Measurements from ENCODE around the gene EIF5AL1. TPM values are rescaled to one million over a fixed set of nuclear protein-coding genes. Genes with fewer than 3 reads are reported as not detected.

Gene EIF5AL1
- total and polyA plus RNA-seq, 10 of the 15 experiments (the other 5 are each of a cell fraction or from before 2014, with no cell fraction given): 0.02 to 8.3 (median 0.45) TPM; not detected in 1

- Histone ChIP-seq H3K4me3 (no peak overlapping the region), H3K9me3 (replicated peaks; ENCODE audit: control insufficient read depth, insufficient read depth, low read length) (no peaks in the 10 kb centered on the region), H4K20me1 (ENCODE audit: control insufficient read depth, insufficient read depth) (no peaks in the 10 kb centered on the region), H3K9ac (ENCODE audit: control insufficient read depth, insufficient read depth, low read length) (no peak overlapping the region), H3K4me2 (ENCODE audit: control insufficient read depth, insufficient read depth) (no peak overlapping the region), H3K27me3 (replicated peaks in 1 of 2; ENCODE audit: control insufficient read depth in 2 of 2, insufficient read depth in 2 of 2, low read length in 1 of 2) (peaks cover 0 to 9% of the 10 kb centered on the region in 2 experiments), H3K36me3 (ENCODE audit: control insufficient read depth in 2 of 2, insufficient read depth in 2 of 2, low read length in 1 of 2) (no peaks in the 10 kb centered on the region), H3K27ac (ENCODE audit: control insufficient read depth, insufficient read depth) (no peak overlapping the region), H3K4me1 (ENCODE audit: control insufficient read depth, insufficient read depth, low read length) (no peaks in the 10 kb centered on the region), H3K79me2 (ENCODE audit: control insufficient read depth, insufficient read depth, low read length) (no peaks in the 10 kb centered on the region), H2AFZ (ENCODE audit: control insufficient read depth, low read depth, low read length) (no peak overlapping the region)
- DNase-seq (ENCODE audit: low read depth, low spot score) (no peak), ATAC-seq (no peak), FAIRE-seq (no peak)
- 19% methylated on average over 2 of the region's 2 CpGs for WGBS (ENCODE audit: insufficient coverage, insufficient replicate concordance, low lambda C conversion rate, missing lambda C conversion rate)
- in situ Hi-C loops (cut with MboI) (loop anchor here (5.0 kb wide), 1 partner anchor 368 kb away; no protein-coding TSS in a partner anchor), intact Hi-C loops (cut with micrococcal nuclease; ENCODE audit: unreplicated experiment) (loop anchor here (5.0 kb wide), 1 partner anchor 488 kb away; no protein-coding TSS in a partner anchor)
- RAD21 ChIA-PET (ENCODE audit: unreplicated experiment): no interaction called here
- CTCF ChIA-PET: no interaction called here
- TF ChIP-seq RB1 (IDR thresholded peaks at IDR 0.05; ENCODE audit: borderline replicate concordance) (no peak), RAD21 (IDR thresholded peaks at IDR 0.05; ENCODE audit: insufficient read depth, low read depth, low read length) (no peak), YBX1 (IDR thresholded peaks at IDR 0.05) (no peak)
- POLR2A ChIA-PET: no interaction called here
- SMC1A ChIA-PET (ENCODE audit: uncharacterized antibody, unreplicated experiment): no interaction called here
- no TSS peak for BruUV-seq (replicated peaks)
Observed at GRCh38 chr10:79559726-79560125, 47.4 kb downstream of the EIF5AL1 start.

GRCh38 chr10:79560160-79560709 is 47.9 kb downstream of the EIF5AL1 start, which contains the start of gene SFTPA2:
Gene SFTPA2, minus strand, starts transcription at chr10:79560407. Its CDS starts 924 bp downstream, at chr10:79559483.
- H3K9me3 ChIP-seq (replicated peaks; ENCODE audit: control insufficient read depth, insufficient read depth, low read length): no peaks in the 10 kb centered on the region
- no peak within 1 kb of the TSS for H3K4me2 ChIP-seq (ENCODE audit: control insufficient read depth, insufficient read depth)
- H4K20me1 ChIP-seq (ENCODE audit: control insufficient read depth, insufficient read depth): no peaks in the 10 kb centered on the region
- POLR2A ChIA-PET: no interaction called here
- CTCF ChIA-PET: interaction anchor here (0.9 to 1.4 kb wide), 2 partner anchors 11 to 372 kb away, joined by 3 to 5 read pairs; no protein-coding TSS in a partner anchor
- H2AFZ ChIP-seq (ENCODE audit: control insufficient read depth, low read depth, low read length): no peak within 1 kb of the TSS
- ATAC-seq (no peak), FAIRE-seq (no peak), DNase-seq (ENCODE audit: low read depth, low spot score) (no peak)
- RAD21 ChIA-PET (ENCODE audit: unreplicated experiment): no interaction called here
- no peak within 1 kb of the TSS for H3K9ac ChIP-seq (ENCODE audit: control insufficient read depth, insufficient read depth, low read length)
- H3K79me2 ChIP-seq (ENCODE audit: control insufficient read depth, insufficient read depth, low read length): no peaks in the 10 kb centered on the region
- in situ Hi-C loops (cut with MboI) (loop anchor here (5.0 kb wide), 1 partner anchor 367 kb away; no protein-coding TSS in a partner anchor), intact Hi-C loops (cut with micrococcal nuclease; ENCODE audit: unreplicated experiment) (loop anchor here (5.0 kb wide), 1 partner anchor 487 kb away; no protein-coding TSS in a partner anchor)
- no peaks in the 10 kb centered on the region for H3K4me1 ChIP-seq (ENCODE audit: control insufficient read depth, insufficient read depth, low read length)
- H3K27me3 ChIP-seq (replicated peaks in 1 of 2; ENCODE audit: control insufficient read depth in 2 of 2, insufficient read depth in 2 of 2, low read length in 1 of 2): peaks cover 0 to 5% of the 10 kb centered on the region in 2 experiments; a peak in 3 of 4 replicates
- no peaks in the 10 kb centered on the region for H3K36me3 ChIP-seq (ENCODE audit: control insufficient read depth in 2 of 2, insufficient read depth in 2 of 2, low read length in 1 of 2)
- WGBS (ENCODE audit: insufficient coverage, insufficient replicate concordance, low lambda C conversion rate, missing lambda C conversion rate): 0% methylated on average over 1 of the region's 1 CpG
- SMC1A ChIA-PET (ENCODE audit: uncharacterized antibody, unreplicated experiment): no interaction called here
- no peak within 1 kb of the TSS for H3K27ac ChIP-seq (ENCODE audit: control insufficient read depth, insufficient read depth)
- H3K4me3 ChIP-seq: no peak within 1 kb of the TSS
- no TSS peak for BruUV-seq (replicated peaks)
- no peak for TF ChIP-seq TCF12 (IDR thresholded peaks at IDR 0.05; ENCODE audit: low read depth, low read length)
- no peak for TF ChIP-seq HDAC6 (IDR thresholded peaks at IDR 0.05; ENCODE audit: unreplicated experiment)
- no peak for TF ChIP-seq SREBF2 (IDR thresholded peaks at IDR 0.05; ENCODE audit: low read length)
- no peak for TF ChIP-seq RUNX3 (IDR thresholded peaks at IDR 0.05; ENCODE audit: low read length)
- no peak for TF ChIP-seq SIX5 (IDR thresholded peaks at IDR 0.05; ENCODE audit: low read depth, low read length, severe bottlenecking)
- no peak for TF ChIP-seq POU2F2 (IDR thresholded peaks at IDR 0.05; ENCODE audit: borderline replicate concordance, low read depth, low read length)
- TF ChIP-seq ZBTB11 (CRISPR knock-in tag; IDR thresholded peaks at IDR 0.05): no peak
- no peak for TF ChIP-seq ZBED1 (IDR thresholded peaks at IDR 0.05; ENCODE audit: borderline replicate concordance)
- no peak for TF ChIP-seq CBFB (IDR thresholded peaks at IDR 0.05; ENCODE audit: low read depth)
- no peak for TF ChIP-seq EP300 (IDR thresholded peaks at IDR 0.05; ENCODE audit: borderline replicate concordance in 1 of 2, control insufficient read depth in 1 of 2, low read depth in 2 of 2, low read length in 2 of 2)
- no peak for TF ChIP-seq KLF5 (IDR thresholded peaks at IDR 0.05; ENCODE audit: partially characterized antibody)
